ENCODE results near the gene WWP2. TPM values are rescaled to one million over a fixed set of nuclear protein-coding genes. Genes with fewer than 3 reads are reported as not detected.

WWP2 gene
- polyA plus RNA-seq, 3 donors = 29.6 to 54.4 (median 46.0) TPM

GRCh38 chr16:69861292-69862030 lies 99.3 kb downstream of the WWP2 start:
- peaks cover 13% of the 10 kb centered on the region for H3K4me1 Mint-ChIP-seq
- peak overlapping the region in 2 of 7 donors; percentile 4 to 30 for H3K27ac Mint-ChIP-seq
- Histone ChIP-seq H3K9me3 (replicated peaks in 1 of 2; ENCODE audit: control insufficient read depth in 1 of 2, insufficient read depth in 1 of 2, low read length in 2 of 2) (no peaks in the 10 kb centered on the region), H3K36me3 (replicated peaks in 1 of 2; ENCODE audit: control insufficient read depth in 1 of 2, insufficient read depth in 2 of 2, low read length in 2 of 2) (peaks cover 30 to 68% of the 10 kb centered on the region in 2 donors), H3K4me3 (replicated peaks in 1 of 3; ENCODE audit: low read depth in 2 of 3, low read length in 3 of 3) (no peak overlapping the region), H3K27me3 (ENCODE audit: control insufficient read depth in 2 of 2, insufficient read depth in 2 of 2, low read length in 2 of 2) (no peaks in the 10 kb centered on the region), H3K4me2 (replicated peaks; ENCODE audit: extremely low read depth, low read length, poor library complexity, severe bottlenecking) (no peak overlapping the region), H4K20me1 (ENCODE audit: insufficient read depth, low read length) (peaks cover 63% of the 10 kb centered on the region), H3K9ac (ENCODE audit: insufficient read depth, low read length, poor library complexity, severe bottlenecking) (no peak overlapping the region), H2AFZ (ENCODE audit: insufficient read depth, low read depth, low read length, poor library complexity, severe bottlenecking) (no peak overlapping the region), H3K79me2 (ENCODE audit: insufficient read depth, low read length) (no peaks in the 10 kb centered on the region), H3K4me1 (ENCODE audit: control insufficient read depth in 1 of 2, insufficient read depth in 2 of 2, low read length in 2 of 2) (peaks cover 3 to 4% of the 10 kb centered on the region in 2 donors), H3K27ac (ENCODE audit: low read depth in 1 of 2, low read length in 2 of 2) (no peak overlapping the region)
- H3K36me3 Mint-ChIP-seq = peaks cover 44 to 77% of the 10 kb centered on the region in 2 donors
- WGBS (ENCODE audit: insufficient coverage) = 57% methylated on average over 3 of the region's 12 CpGs
- intact Hi-C loops (cut with micrococcal nuclease) = no loop called here
- H3K4me3 Mint-ChIP-seq = no peak overlapping the region
- TF ChIP-seq CTCF (IDR thresholded peaks at IDR 0.05) = no peak
- no peak for DNase-seq
- no peaks in the 10 kb centered on the region for H3K9me3 Mint-ChIP-seq
- peaks cover 0 to 1% (median 0%) of the 10 kb centered on the region in 3 donors for H3K27me3 Mint-ChIP-seq (ENCODE audit: low read depth in 3 of 3)

- Histone ChIP-seq H3K4me3 (replicated peaks in 1 of 3; ENCODE audit: low read depth in 2 of 3, low read length in 3 of 3) (no peak overlapping the region), H3K9me3 (replicated peaks in 1 of 2; ENCODE audit: control insufficient read depth in 1 of 2, insufficient read depth in 1 of 2, low read length in 2 of 2) (no peaks in the 10 kb centered on the region), H3K27ac (ENCODE audit: low read depth in 1 of 2, low read length in 2 of 2) (no peak overlapping the region), H3K4me2 (replicated peaks; ENCODE audit: extremely low read depth, low read length, poor library complexity, severe bottlenecking) (no peak overlapping the region), H3K4me1 (ENCODE audit: control insufficient read depth in 1 of 2, insufficient read depth in 2 of 2, low read length in 2 of 2) (peaks cover 4% of the 10 kb centered on the region in 2 donors), H2AFZ (ENCODE audit: insufficient read depth, low read depth, low read length, poor library complexity, severe bottlenecking) (no peak overlapping the region), H3K36me3 (replicated peaks in 1 of 2; ENCODE audit: control insufficient read depth in 1 of 2, insufficient read depth in 2 of 2, low read length in 2 of 2) (peaks cover 42 to 71% of the 10 kb centered on the region in 2 donors), H3K27me3 (ENCODE audit: control insufficient read depth in 2 of 2, insufficient read depth in 2 of 2, low read length in 2 of 2) (no peaks in the 10 kb centered on the region), H3K9ac (ENCODE audit: insufficient read depth, low read length, poor library complexity, severe bottlenecking) (no peak overlapping the region), H4K20me1 (ENCODE audit: insufficient read depth, low read length) (peaks cover 61% of the 10 kb centered on the region), H3K79me2 (ENCODE audit: insufficient read depth, low read length) (no peaks in the 10 kb centered on the region)
- H3K27me3 Mint-ChIP-seq (ENCODE audit: low read depth in 3 of 3) = peaks cover 0 to 1% (median 0%) of the 10 kb centered on the region in 3 donors
- no peak overlapping the region for H3K27ac Mint-ChIP-seq
- TF ChIP-seq CTCF (IDR thresholded peaks at IDR 0.05) = no peak
- intact Hi-C loops (cut with micrococcal nuclease) = no loop called here
- no peak for DNase-seq
- H3K4me1 Mint-ChIP-seq = peaks cover 14% of the 10 kb centered on the region
- H3K9me3 Mint-ChIP-seq = no peaks in the 10 kb centered on the region
- H3K36me3 Mint-ChIP-seq = peaks cover 41 to 75% of the 10 kb centered on the region in 2 donors
- H3K4me3 Mint-ChIP-seq = no peak overlapping the region
- WGBS (ENCODE audit: insufficient coverage) = 94% methylated on average over 10 of the region's 16 CpGs
Observed at GRCh38 chr16:69863401-69864281, 101.5 kb downstream of the WWP2 start.
